A673 (cell line): ENCODE results near the gene DNAAF5. TPM values are rescaled to one million over a fixed set of nuclear protein-coding genes. Genes with fewer than 3 reads are reported as not detected.

ENCODE experiments used
- BruUV-seq: library from RNA; stranded (reverse); fragments of 400-500 nt; replicated peaks from 2 replicates; lab custom pipeline; 2021; lab: Mats Ljungman, UMichigan
- CTCF ChIA-PET: fragments of 300-600 bp; sonication (Branson Sonifier 250); formaldehyde crosslinking; loops from one replicate; lab custom pipeline; 2022; ENCODE audit warnings: antibody characterized with exemption; lab: Charles Lee
- POLR2A ChIA-PET: fragments of 300-600 bp; sonication (Branson Sonifier 250); formaldehyde crosslinking; loops from one replicate; lab custom pipeline; 2022; ENCODE audit warnings: antibody characterized with exemption; ENCODE audit not compliant: low non-redundant PET; lab: Charles Lee
- DNase-seq: peaks from one replicate; pipeline ENCODE4 v3.0.0-alpha.2; 2015; ENCODE audit warnings: low spot score
- H3K27ac ChIP-seq: fragments of 200-600 bp; sonication (generic); 2 replicates; pipeline ENCODE4 v1.5.1; 2016; ENCODE audit warnings: mixed run types, low read depth, mild to moderate bottlenecking, mixed read lengths, antibody characterized with exemption, low read length; ENCODE audit not compliant: poor library complexity, severe bottlenecking
- H3K27me3 ChIP-seq: fragments of 200-600 bp; sonication (generic); replicated peaks from 2 replicates; pipeline ENCODE4 v1.6.1; 2017; ENCODE audit warnings: mixed run types, low read depth, mild to moderate bottlenecking, mixed read lengths, antibody characterized with exemption, low read length; ENCODE audit not compliant: insufficient read depth, poor library complexity
- H3K36me3 ChIP-seq: fragments of 200-600 bp; sonication (generic); 2 replicates; pipeline ENCODE4 v1.6.1; 2016; ENCODE audit warnings: mixed run types, mild to moderate bottlenecking, mixed read lengths, antibody characterized with exemption, low read length; ENCODE audit not compliant: insufficient read depth, poor library complexity, severe bottlenecking
- H3K4me1 ChIP-seq: fragments of 200-600 bp; sonication (generic); 2 replicates; pipeline ENCODE4 v1.6.1; 2017; ENCODE audit warnings: mixed run types, mild to moderate bottlenecking, mixed read lengths, antibody characterized with exemption, low read length; ENCODE audit not compliant: insufficient read depth, poor library complexity, severe bottlenecking
- H3K4me3 ChIP-seq: fragments of 200-600 bp; sonication (generic); 2 replicates; pipeline ENCODE4 v1.5.1; 2016; ENCODE audit warnings: low read depth, mixed run types, mild to moderate bottlenecking, mixed read lengths, low read length; ENCODE audit not compliant: poor library complexity, severe bottlenecking
- H3K9me3 ChIP-seq: fragments of 200-600 bp; sonication (generic); 2 replicates; pipeline ENCODE4 v1.6.1; 2016; ENCODE audit warnings: mixed run types, low read depth, mild to moderate bottlenecking, mixed read lengths, antibody characterized with exemption, low read length; ENCODE audit not compliant: poor library complexity, severe bottlenecking
- CTCF ChIP-seq: fragments of 300-800, 200-600 bp; sonication (generic); conservative IDR thresholded peaks from 2 replicates; pipeline ENCODE4 v1.5.1; 2017; ENCODE audit warnings: low read depth, mild to moderate bottlenecking, antibody characterized with exemption, low read length, moderate library complexity, mixed read lengths
- EZH2 ChIP-seq: fragments of 200-600 bp; sonication (generic); IDR thresholded peaks from 2 replicates; pipeline ENCODE4 v1.6.1; 2017; ENCODE audit warnings: borderline replicate concordance, low read depth, mild to moderate bottlenecking, mixed read lengths, antibody characterized with exemption, low read length; ENCODE audit not compliant: poor library complexity, severe bottlenecking
- intact Hi-C: fragments of 100-400 bp; cut with micrococcal nuclease; formaldehyde crosslinking; loops from one replicate; pipeline ENCODE4 v1.10.0; 2022; ENCODE audit not compliant: unreplicated experiment
- total RNA-seq: library from RNA; stranded (reverse); gene quantifications from 2 replicates; pipeline ENCODE4 v1.2.3, GENCODE V29; 2021

The DNAAF5 gene
- total RNA-seq, 1 experiment from 2014 or later, result 78.1 TPM

- Histone ChIP-seq H3K4me1 (no peaks in the 10 kb centered on the region), H3K27ac (no peak overlapping the region), H3K9me3 (no peaks in the 10 kb centered on the region), H3K36me3 (no peaks in the 10 kb centered on the region), H3K27me3 (no peaks in the 10 kb centered on the region), H3K4me3 (no peak overlapping the region)
- no TSS peak for BruUV-seq
- ChIA-PET CTCF (no interaction called here), POLR2A (no interaction called here)
- intact Hi-C loops, result no loop called here
- TF ChIP-seq EZH2, result no peak
- no peak for TF ChIP-seq CTCF
- DNase-seq, result no peak
Measured at GRCh38 chr7:696812-697551, 29.5 kb upstream of the DNAAF5 start.

GRCh38 chr7:698515-699475 lies 27.7 kb upstream of the DNAAF5 start:
- ChIA-PET CTCF (no interaction called here), POLR2A (no interaction called here)
- Histone ChIP-seq H3K27me3 (no peaks in the 10 kb centered on the region), H3K27ac (no peak overlapping the region), H3K9me3 (peaks cover 4% of the 10 kb centered on the region), H3K4me1 (no peaks in the 10 kb centered on the region), H3K4me3 (no peak overlapping the region), H3K36me3 (no peaks in the 10 kb centered on the region)
- no peak for TF ChIP-seq CTCF
- no peak for TF ChIP-seq EZH2
- intact Hi-C loops, result no loop called here
- DNase-seq, result no peak
- BruUV-seq, result no TSS peak

- no peak for TF ChIP-seq EZH2
- TF ChIP-seq CTCF, result no peak
- Histone ChIP-seq H3K4me3 (no peak overlapping the region), H3K9me3 (peaks cover 4% of the 10 kb centered on the region), H3K36me3 (no peaks in the 10 kb centered on the region), H3K4me1 (no peaks in the 10 kb centered on the region), H3K27me3 (no peaks in the 10 kb centered on the region), H3K27ac (no peak overlapping the region)
- ChIA-PET CTCF (no interaction called here), POLR2A (no interaction called here)
- DNase-seq, result no peak
- intact Hi-C loops, result no loop called here
- no TSS peak for BruUV-seq
Measured at GRCh38 chr7:699476-700170, 26.9 kb upstream of the DNAAF5 start.
